CD4-positive, CD25-positive, alpha-beta regulatory T cell (primary cell): Measurements from ENCODE around the gene ABCC4. TPM values are rescaled to one million over a fixed set of nuclear protein-coding genes. Genes with fewer than 3 reads are reported as not detected.
A peak's percentile ranks its signal among the peaks of the same experiment; 100 is the strongest.

Experiments used
- ATAC-seq, 2 donors: fragments of 150-1000 bp; cut with Tn5 transposase; one replicate each; pipeline ENCODE4 v1.10.0; 2021; ENCODE audit warnings: low read depth in 2 of 2, moderate number of reproducible peaks in 2 of 2, moderate library complexity in 1 of 2
- DNase-seq, 3 donors: peaks; one replicate each; pipeline versions ENCODE4 v3.0.0 to v3.0.0-alpha.2; 2012 to 2022; ENCODE audit warnings: mixed read lengths in 1 of 3
- H3K27ac ChIP-seq: one replicate; pipeline ENCODE4 v1.7.0; 2013; ENCODE audit warnings: mild to moderate bottlenecking, low read length; ENCODE audit not compliant: insufficient read depth, poor library complexity, severe bottlenecking
- H3K27me3 ChIP-seq: one replicate; pipeline ENCODE4 v1.7.0; 2013; ENCODE audit warnings: low read length; ENCODE audit not compliant: control insufficient read depth, insufficient read depth
- H3K36me3 ChIP-seq: one replicate; pipeline ENCODE4 v1.7.0; 2013; ENCODE audit warnings: mild to moderate bottlenecking, low read length, moderate library complexity; ENCODE audit not compliant: control insufficient read depth, insufficient read depth
- H3K4me1 ChIP-seq: 2 replicates; pipeline ENCODE4 v1.7.0; 2013; ENCODE audit warnings: mild to moderate bottlenecking, low read length; ENCODE audit not compliant: insufficient read depth, control insufficient read depth, poor library complexity, severe bottlenecking
- H3K4me3 ChIP-seq: one replicate; pipeline ENCODE4 v1.7.0; 2013; ENCODE audit warnings: low read depth, mild to moderate bottlenecking, low read length, moderate library complexity
- H3K9me3 ChIP-seq, 2 experiments: 1 replicate in 1 of 2; 2 replicates in 1 of 2; pipeline ENCODE4 v1.7.0; 2013; ENCODE audit warnings: low read length in 2 of 2, mild to moderate bottlenecking in 1 of 2, moderate library complexity in 1 of 2; ENCODE audit not compliant: control insufficient read depth in 2 of 2
- H3K27ac Mint-ChIP-seq, 3 donors: one replicate each; pipeline ENCODE4 v1.8.0; 2020 to 2022; ENCODE audit warnings: mild to moderate bottlenecking in 3 of 3, mixed read lengths in 3 of 3, moderate library complexity in 2 of 3
- H3K27me3 Mint-ChIP-seq: one replicate; pipeline ENCODE4 v1.8.0; 2022; ENCODE audit warnings: mild to moderate bottlenecking, mixed read lengths
- H3K36me3 Mint-ChIP-seq: one replicate; pipeline ENCODE4 v1.8.0; 2020; ENCODE audit warnings: mixed read lengths
- H3K4me1 Mint-ChIP-seq, 4 donors: one replicate each; pipeline ENCODE4 v1.8.0; 2020 to 2022; ENCODE audit warnings: mixed read lengths in 4 of 4, mild to moderate bottlenecking in 1 of 4
- H3K4me3 Mint-ChIP-seq, 4 donors: one replicate each; pipeline ENCODE4 v1.8.0; 2020 to 2022; ENCODE audit warnings: mild to moderate bottlenecking in 4 of 4, mixed read lengths in 4 of 4, moderate library complexity in 3 of 4
- H3K9me3 Mint-ChIP-seq, 7 donors: one replicate each; pipeline ENCODE4 v1.8.0; 2020 to 2022; ENCODE audit warnings: mixed read lengths in 7 of 7, mild to moderate bottlenecking in 3 of 7, moderate library complexity in 2 of 7
- polyA plus RNA-seq, 4 donors: library from polyadenylated mRNA; unstranded; fragments of 300-500 nt; fragmentation: Illumina TruSeq; gene quantifications; one replicate each; pipeline ENCODE4 v1.2.3, GENCODE V29; 2021
- total RNA-seq: library from RNA; stranded (reverse); gene quantifications from one replicate; pipeline ENCODE4 v1.2.3, GENCODE V29; 2022

ABCC4 gene
- total RNA-seq (13.2 TPM), polyA plus RNA-seq (1 to 10 TPM; 3.9 to 6.9 (median 5.9) TPM)

- peaks cover 19% of the 10 kb centered on the region for H3K4me1 ChIP-seq
- Mint-ChIP-seq H3K27ac (peak within 1 kb of the TSS in 2 of 3 donors; percentile 50 to 88), H3K36me3 (no peaks in the 10 kb centered on the region), H3K9me3 (peaks cover 0 to 5% (median 0%) of the 10 kb centered on the region in 7 donors), H3K27me3 (peaks cover 6% of the 10 kb centered on the region), H3K4me3 (peak within 1 kb of the TSS; percentile 90 to 93 (median 92)), H3K4me1 (peaks cover 6 to 38% (median 21%) of the 10 kb centered on the region in 4 donors)
- no peaks in the 10 kb centered on the region for H3K27me3 ChIP-seq
- H3K36me3 ChIP-seq: no peaks in the 10 kb centered on the region
- H3K27ac ChIP-seq: no peak within 1 kb of the TSS
- ATAC-seq: peak; percentile 74 to 78
- no peaks in the 10 kb centered on the region for H3K9me3 ChIP-seq
- peak; percentile 29 to 64 (median 49) for DNase-seq
- H3K4me3 ChIP-seq: peak within 1 kb of the TSS; percentile 83
Measured at GRCh38 chr13:95301183-95301967, at the start of gene ABCC4. Gene ABCC4, minus strand, starts transcription at chr13:95301451. Its CDS starts 137 bp downstream, at chr13:95301314.

- no peaks in the 10 kb centered on the region for H3K4me1 Mint-ChIP-seq
- Histone ChIP-seq H3K36me3 (no peaks in the 10 kb centered on the region), H3K4me1 (no peaks in the 10 kb centered on the region), H3K27ac (no peak overlapping the region), H3K4me3 (no peak overlapping the region), H3K9me3 (no peaks in the 10 kb centered on the region), H3K27me3 (peaks cover 1% of the 10 kb centered on the region)
- peaks cover 8% of the 10 kb centered on the region for H3K27me3 Mint-ChIP-seq
- no peak overlapping the region for H3K4me3 Mint-ChIP-seq
- no peaks in the 10 kb centered on the region for H3K9me3 Mint-ChIP-seq
- no peak for ATAC-seq
- no peaks in the 10 kb centered on the region for H3K36me3 Mint-ChIP-seq
- no peak overlapping the region for H3K27ac Mint-ChIP-seq
- DNase-seq: no peak
Measured at GRCh38 chr13:95349267-95349666, 48.0 kb upstream of the ABCC4 start.

- Mint-ChIP-seq H3K4me1 (no peaks in the 10 kb centered on the region), H3K4me3 (no peak overlapping the region), H3K27me3 (peaks cover 5% of the 10 kb centered on the region), H3K36me3 (no peaks in the 10 kb centered on the region), H3K27ac (no peak overlapping the region), H3K9me3 (peaks cover 0 to 1% (median 0%) of the 10 kb centered on the region in 7 donors)
- DNase-seq: no peak
- no peaks in the 10 kb centered on the region for H3K36me3 ChIP-seq
- H3K4me3 ChIP-seq: no peak overlapping the region
- H3K27ac ChIP-seq: no peak overlapping the region
- H3K27me3 ChIP-seq: no peaks in the 10 kb centered on the region
- no peaks in the 10 kb centered on the region for H3K9me3 ChIP-seq
- H3K4me1 ChIP-seq: no peaks in the 10 kb centered on the region
- ATAC-seq: no peak
Measured at GRCh38 chr13:95343944-95344343, 42.7 kb upstream of the ABCC4 start.

GRCh38 chr13:95341441-95341840, 40.2 kb upstream of the ABCC4 start:
- Mint-ChIP-seq H3K27ac (no peak overlapping the region), H3K9me3 (peaks cover 0 to 1% (median 0%) of the 10 kb centered on the region in 7 donors), H3K36me3 (no peaks in the 10 kb centered on the region), H3K4me3 (no peak overlapping the region), H3K27me3 (no peaks in the 10 kb centered on the region), H3K4me1 (no peaks in the 10 kb centered on the region)
- Histone ChIP-seq H3K4me1 (no peaks in the 10 kb centered on the region), H3K36me3 (no peaks in the 10 kb centered on the region), H3K27me3 (no peaks in the 10 kb centered on the region), H3K9me3 (no peaks in the 10 kb centered on the region), H3K4me3 (no peak overlapping the region), H3K27ac (no peak overlapping the region)
- ATAC-seq: no peak
- no peak for DNase-seq

- Mint-ChIP-seq H3K4me1 (no peaks in the 10 kb centered on the region), H3K9me3 (peaks cover 0 to 1% (median 0%) of the 10 kb centered on the region in 7 donors), H3K36me3 (no peaks in the 10 kb centered on the region), H3K27me3 (no peaks in the 10 kb centered on the region), H3K4me3 (no peak overlapping the region), H3K27ac (no peak overlapping the region)
- no peaks in the 10 kb centered on the region for H3K4me1 ChIP-seq
- H3K9me3 ChIP-seq: no peaks in the 10 kb centered on the region
- ATAC-seq (no peak), DNase-seq (no peak)
- H3K4me3 ChIP-seq: no peak overlapping the region
- H3K27ac ChIP-seq: no peak overlapping the region
- H3K36me3 ChIP-seq: no peaks in the 10 kb centered on the region
- no peaks in the 10 kb centered on the region for H3K27me3 ChIP-seq
Measured at GRCh38 chr13:95338905-95339304, 37.7 kb upstream of the ABCC4 start.

GRCh38 chr13:95337597-95337996, 36.3 kb upstream of the ABCC4 start:
- no peak overlapping the region for H3K4me3 Mint-ChIP-seq
- H3K36me3 Mint-ChIP-seq: no peaks in the 10 kb centered on the region
- DNase-seq (no peak), ATAC-seq (no peak)
- H3K9me3 Mint-ChIP-seq: peaks cover 0 to 1% (median 0%) of the 10 kb centered on the region in 7 donors
- no peaks in the 10 kb centered on the region for H3K27me3 ChIP-seq
- H3K36me3 ChIP-seq: no peaks in the 10 kb centered on the region
- H3K4me1 Mint-ChIP-seq: no peaks in the 10 kb centered on the region
- H3K27ac Mint-ChIP-seq: peak overlapping the region in 1 of 3 donors; percentile 26
- H3K27me3 Mint-ChIP-seq: no peaks in the 10 kb centered on the region
- H3K27ac ChIP-seq: no peak overlapping the region
- H3K9me3 ChIP-seq: no peaks in the 10 kb centered on the region
- no peak overlapping the region for H3K4me3 ChIP-seq
- H3K4me1 ChIP-seq: no peaks in the 10 kb centered on the region

GRCh38 chr13:95335667-95336066, 34.4 kb upstream of the ABCC4 start:
- H3K27me3 ChIP-seq: no peaks in the 10 kb centered on the region
- no peaks in the 10 kb centered on the region for H3K4me1 ChIP-seq
- Mint-ChIP-seq H3K4me3 (no peak overlapping the region), H3K36me3 (no peaks in the 10 kb centered on the region), H3K9me3 (peaks cover 0 to 3% (median 0%) of the 10 kb centered on the region in 7 donors), H3K27ac (no peak overlapping the region), H3K4me1 (no peaks in the 10 kb centered on the region), H3K27me3 (peaks cover 4% of the 10 kb centered on the region)
- no peak overlapping the region for H3K27ac ChIP-seq
- no peak for ATAC-seq
- H3K9me3 ChIP-seq: no peaks in the 10 kb centered on the region
- no peaks in the 10 kb centered on the region for H3K36me3 ChIP-seq
- H3K4me3 ChIP-seq: no peak overlapping the region
- no peak for DNase-seq

GRCh38 chr13:95328386-95328785, 27.1 kb upstream of the ABCC4 start:
- Histone ChIP-seq H3K9me3 (no peaks in the 10 kb centered on the region), H3K27me3 (no peaks in the 10 kb centered on the region), H3K36me3 (no peaks in the 10 kb centered on the region), H3K4me1 (no peaks in the 10 kb centered on the region), H3K4me3 (no peak overlapping the region), H3K27ac (no peak overlapping the region)
- peaks cover 0 to 3% (median 0%) of the 10 kb centered on the region in 7 donors for H3K9me3 Mint-ChIP-seq
- H3K27ac Mint-ChIP-seq: no peak overlapping the region
- H3K36me3 Mint-ChIP-seq: no peaks in the 10 kb centered on the region
- no peak overlapping the region for H3K4me3 Mint-ChIP-seq
- H3K27me3 Mint-ChIP-seq: peaks cover 13% of the 10 kb centered on the region
- ATAC-seq (no peak), DNase-seq (no peak)
- no peaks in the 10 kb centered on the region for H3K4me1 Mint-ChIP-seq
